C4-2B (cell line): Measurements from ENCODE around the gene LBP.

Experiments
- ZFX ChIP-seq: fragments of 450-650 bp; IDR thresholded peaks from 2 replicates; pipeline ENCODE4 v1.6.1; 2017
- TF ChIP-seq, protein P1 (sequence below): fragments of 450-650 bp; conservative IDR thresholded peaks from 2 replicates; pipeline ENCODE4 v1.5.1; 2017; ENCODE audit warnings: mild to moderate bottlenecking

DNA sequence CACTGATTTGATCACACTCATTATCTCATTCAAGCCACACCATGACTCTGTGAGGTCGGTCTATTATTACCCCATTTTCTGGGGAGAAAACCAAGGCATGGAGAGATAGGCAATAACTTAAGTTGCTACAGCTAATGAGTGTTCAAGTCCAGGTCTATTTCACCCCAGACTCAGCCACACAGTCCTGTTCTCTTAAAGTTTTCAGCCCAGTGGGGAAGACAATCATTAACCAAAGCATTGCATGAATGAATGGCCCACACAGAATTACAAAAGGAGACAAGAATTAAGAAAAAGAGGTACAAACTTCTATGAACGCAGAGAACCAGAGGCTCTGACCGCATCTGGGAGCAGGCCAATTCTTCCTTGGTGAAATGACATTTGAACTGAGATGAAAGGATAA lies 35.2 kb upstream of the LBP start:
- TF ChIP-seq, protein P1, sequence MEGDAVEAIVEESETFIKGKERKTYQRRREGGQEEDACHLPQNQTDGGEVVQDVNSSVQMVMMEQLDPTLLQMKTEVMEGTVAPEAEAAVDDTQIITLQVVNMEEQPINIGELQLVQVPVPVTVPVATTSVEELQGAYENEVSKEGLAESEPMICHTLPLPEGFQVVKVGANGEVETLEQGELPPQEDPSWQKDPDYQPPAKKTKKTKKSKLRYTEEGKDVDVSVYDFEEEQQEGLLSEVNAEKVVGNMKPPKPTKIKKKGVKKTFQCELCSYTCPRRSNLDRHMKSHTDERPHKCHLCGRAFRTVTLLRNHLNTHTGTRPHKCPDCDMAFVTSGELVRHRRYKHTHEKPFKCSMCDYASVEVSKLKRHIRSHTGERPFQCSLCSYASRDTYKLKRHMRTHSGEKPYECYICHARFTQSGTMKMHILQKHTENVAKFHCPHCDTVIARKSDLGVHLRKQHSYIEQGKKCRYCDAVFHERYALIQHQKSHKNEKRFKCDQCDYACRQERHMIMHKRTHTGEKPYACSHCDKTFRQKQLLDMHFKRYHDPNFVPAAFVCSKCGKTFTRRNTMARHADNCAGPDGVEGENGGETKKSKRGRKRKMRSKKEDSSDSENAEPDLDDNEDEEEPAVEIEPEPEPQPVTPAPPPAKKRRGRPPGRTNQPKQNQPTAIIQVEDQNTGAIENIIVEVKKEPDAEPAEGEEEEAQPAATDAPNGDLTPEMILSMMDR: no peak
- no peak for TF ChIP-seq ZFX
